PFSK-1 (cell line): Measurements from ENCODE around the gene PHC2.

Experiments used
- SIN3A ChIP-seq: IDR thresholded peaks from 2 replicates; pipeline ENCODE4 v1.6.1; 2012; ENCODE audit warnings: mild to moderate bottlenecking, low read length, moderate library complexity, borderline replicate concordance; ENCODE audit not compliant: insufficient read depth
- TF ChIP-seq, protein P1 (sequence below), 2 experiments: IDR thresholded peaks; 2 replicates each; pipeline versions ENCODE4 v1.6.1 to v1.8.0; 2011 to 2012; ENCODE audit warnings: low read depth in 2 of 2, low read length in 2 of 2, control low read depth in 1 of 2, inconsistent platforms in 1 of 2, mild to moderate bottlenecking in 1 of 2, moderate library complexity in 1 of 2; ENCODE audit not compliant: insufficient read depth in 1 of 2

DNA sequence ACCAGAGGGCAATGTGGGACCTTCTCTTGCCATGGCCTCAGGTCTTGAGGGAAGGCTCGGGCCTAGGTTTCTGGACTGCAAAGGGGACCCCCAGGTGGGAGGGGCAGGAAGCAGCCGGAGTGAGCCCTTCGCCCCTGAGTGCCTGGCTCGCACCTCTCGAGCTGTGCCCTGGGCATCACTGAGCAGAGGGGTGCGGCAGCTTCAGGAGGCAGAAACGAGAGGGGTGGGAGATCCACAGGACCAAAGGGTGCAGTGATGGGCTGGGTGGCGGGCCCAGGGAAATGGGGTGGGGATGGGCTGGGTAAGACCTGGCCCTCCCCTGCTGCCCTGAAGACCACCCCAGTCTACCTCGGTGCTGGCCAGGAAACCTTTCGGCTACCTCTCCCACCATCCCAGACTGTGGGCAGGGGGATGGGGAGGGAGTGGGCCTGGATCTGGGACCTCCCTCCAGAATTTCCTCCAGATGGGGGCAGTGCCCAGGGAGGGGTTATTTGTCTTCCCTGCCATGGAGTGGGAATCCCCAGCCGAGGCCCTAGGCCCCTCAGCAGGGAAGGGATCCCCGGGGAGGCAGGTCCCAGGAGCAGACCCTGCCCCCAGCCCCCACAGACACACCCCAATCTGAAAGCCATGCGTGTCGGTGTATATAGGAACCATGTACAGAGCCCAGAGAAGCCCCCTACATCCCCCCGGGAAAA, 131.3 kb downstream of the PHC2 start:
- TF ChIP-seq, protein P1, sequence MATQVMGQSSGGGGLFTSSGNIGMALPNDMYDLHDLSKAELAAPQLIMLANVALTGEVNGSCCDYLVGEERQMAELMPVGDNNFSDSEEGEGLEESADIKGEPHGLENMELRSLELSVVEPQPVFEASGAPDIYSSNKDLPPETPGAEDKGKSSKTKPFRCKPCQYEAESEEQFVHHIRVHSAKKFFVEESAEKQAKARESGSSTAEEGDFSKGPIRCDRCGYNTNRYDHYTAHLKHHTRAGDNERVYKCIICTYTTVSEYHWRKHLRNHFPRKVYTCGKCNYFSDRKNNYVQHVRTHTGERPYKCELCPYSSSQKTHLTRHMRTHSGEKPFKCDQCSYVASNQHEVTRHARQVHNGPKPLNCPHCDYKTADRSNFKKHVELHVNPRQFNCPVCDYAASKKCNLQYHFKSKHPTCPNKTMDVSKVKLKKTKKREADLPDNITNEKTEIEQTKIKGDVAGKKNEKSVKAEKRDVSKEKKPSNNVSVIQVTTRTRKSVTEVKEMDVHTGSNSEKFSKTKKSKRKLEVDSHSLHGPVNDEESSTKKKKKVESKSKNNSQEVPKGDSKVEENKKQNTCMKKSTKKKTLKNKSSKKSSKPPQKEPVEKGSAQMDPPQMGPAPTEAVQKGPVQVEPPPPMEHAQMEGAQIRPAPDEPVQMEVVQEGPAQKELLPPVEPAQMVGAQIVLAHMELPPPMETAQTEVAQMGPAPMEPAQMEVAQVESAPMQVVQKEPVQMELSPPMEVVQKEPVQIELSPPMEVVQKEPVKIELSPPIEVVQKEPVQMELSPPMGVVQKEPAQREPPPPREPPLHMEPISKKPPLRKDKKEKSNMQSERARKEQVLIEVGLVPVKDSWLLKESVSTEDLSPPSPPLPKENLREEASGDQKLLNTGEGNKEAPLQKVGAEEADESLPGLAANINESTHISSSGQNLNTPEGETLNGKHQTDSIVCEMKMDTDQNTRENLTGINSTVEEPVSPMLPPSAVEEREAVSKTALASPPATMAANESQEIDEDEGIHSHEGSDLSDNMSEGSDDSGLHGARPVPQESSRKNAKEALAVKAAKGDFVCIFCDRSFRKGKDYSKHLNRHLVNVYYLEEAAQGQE (IDR thresholded peaks at IDR 0.05; ENCODE audit: insufficient read depth in 1 of 2, low read depth in 2 of 2, low read length in 2 of 2), result no peak
- no peak for TF ChIP-seq SIN3A
